GM12801 (cell line): ENCODE data around the gene RGS6.

Source experiments
- CTCF ChIP-seq: IDR thresholded peaks from one replicate; pipeline ENCODE4 v1.5.1; 2011; ENCODE audit warnings: control low read depth; ENCODE audit not compliant: insufficient read length; ENCODE audit errors: extremely low read depth

RGS6 gene

DNA sequence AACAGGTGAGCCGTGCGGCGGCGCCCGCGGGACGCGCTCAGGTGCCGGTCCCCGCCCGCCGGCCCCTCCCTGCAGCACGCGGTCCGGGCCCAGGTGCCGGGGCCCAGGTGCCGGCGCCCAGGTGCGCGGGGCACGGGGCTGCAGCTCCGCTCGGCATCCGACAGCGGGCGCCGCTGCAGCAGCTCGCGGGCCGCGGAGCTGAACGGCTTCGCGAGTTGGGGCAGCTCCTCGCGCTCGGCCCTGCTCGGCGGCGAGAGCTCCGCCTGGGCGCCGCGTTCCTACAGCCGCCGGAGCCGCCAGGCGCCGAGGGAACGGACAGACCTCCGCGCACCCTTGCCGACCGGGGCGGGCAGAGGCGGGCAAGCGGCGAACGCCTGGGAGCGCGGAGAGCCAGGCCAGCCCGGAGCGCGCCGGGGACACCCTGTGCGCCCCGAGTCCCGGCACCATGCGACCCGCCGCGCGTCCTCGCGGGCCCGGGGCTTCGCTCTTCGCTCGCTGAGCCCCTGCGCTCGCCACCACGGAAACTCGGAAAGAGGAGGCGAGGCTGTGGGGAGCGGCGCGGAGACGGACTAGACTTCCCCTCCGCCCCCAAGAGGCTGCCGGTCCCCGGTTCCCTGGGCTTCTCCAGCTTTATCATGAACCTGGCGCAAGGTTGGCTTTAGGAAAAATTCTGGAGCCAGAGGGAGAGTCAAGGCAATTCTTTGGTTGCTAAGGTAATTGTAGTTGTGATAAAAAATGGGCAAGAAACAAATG, at the start of gene RGS6:
Gene RGS6 (plus strand): TSS at position 201 of the 753 bp plus-strand sequence.
- no peak for TF ChIP-seq CTCF

- TF ChIP-seq CTCF = no peak
Measured at GRCh38 chr14:71883094-71883493, 49.1 kb upstream of the RGS6 start.

GRCh38 chr14:71885301-71885700, 46.9 kb upstream of the RGS6 start:
- TF ChIP-seq CTCF = no peak

- TF ChIP-seq CTCF = no peak
Measured at GRCh38 chr14:71890541-71890940, 41.7 kb upstream of the RGS6 start.

- TF ChIP-seq CTCF = no peak
Measured at GRCh38 chr14:71891185-71891584, 41.0 kb upstream of the RGS6 start.

GRCh38 chr14:71891970-71892369, 40.3 kb upstream of the RGS6 start:
- no peak for TF ChIP-seq CTCF

DNA sequence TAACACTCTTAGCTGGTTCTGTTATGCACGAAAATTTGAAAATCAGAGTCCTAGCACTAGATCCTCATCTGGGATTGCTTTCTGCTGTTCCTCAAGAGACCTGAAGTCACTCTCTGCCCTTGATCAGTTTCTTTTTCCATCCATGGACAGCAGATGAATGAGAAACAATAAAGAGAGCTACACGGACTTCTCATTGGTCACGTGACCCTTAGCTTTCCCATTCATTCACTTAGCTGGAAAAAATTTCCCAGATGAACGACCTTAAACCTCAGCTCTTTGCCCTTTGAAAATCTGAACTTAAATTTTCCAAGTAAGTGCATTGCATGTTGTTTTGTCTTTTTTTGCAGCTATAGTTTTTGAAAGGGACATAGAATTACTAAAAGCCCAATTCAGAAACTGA, 27.2 kb upstream of the RGS6 start:
- no peak for TF ChIP-seq CTCF
